PC-3 (cell line): ENCODE results near the gene CDC20B. TPM values are rescaled to one million over a fixed set of nuclear protein-coding genes. Genes with fewer than 3 reads are reported as not detected.

Source experiments
- ATAC-seq: fragments of 200-7000 bp; cut with Tn5 transposase; 2 replicates; pipeline ENCODE4 v1.9.1; 2020; ENCODE audit warnings: mild to moderate bottlenecking, moderate library complexity
- BruUV-seq: library from RNA; stranded (reverse); fragments of 400-500 nt; replicated peaks from 2 replicates; lab custom pipeline; 2021; lab: Mats Ljungman, UMichigan
- CTCF ChIA-PET: fragments of 300-600 bp; sonication (Branson Sonifier 250); formaldehyde crosslinking; loops from one replicate; lab custom pipeline; 2022; ENCODE audit warnings: antibody characterized with exemption; lab: Charles Lee
- POLR2A ChIA-PET: fragments of 300-600 bp; sonication (Branson Sonifier 250); formaldehyde crosslinking; loops from one replicate; lab custom pipeline; 2022; ENCODE audit warnings: antibody characterized with exemption; ENCODE audit not compliant: unreplicated experiment; lab: Charles Lee
- DNase-seq: peaks from one replicate; pipeline ENCODE4 v3.0.0-alpha.2; 2015
- H2AFZ ChIP-seq: fragments of 300-600 bp; sonication (generic); 2 replicates; pipeline ENCODE4 v1.6.0; 2016; ENCODE audit warnings: antibody characterized with exemption, low read length
- H3F3A ChIP-seq: fragments of 300-600 bp; sonication (generic); one replicate; pipeline ENCODE4 v1.6.0; 2017; ENCODE audit warnings: antibody characterized with exemption, low read length, control low read depth, mild to moderate bottlenecking; ENCODE audit not compliant: unreplicated experiment
- H3K27ac ChIP-seq: fragments of 300-600 bp; sonication (generic); 2 replicates; pipeline ENCODE4 v1.5.1; 2016; ENCODE audit warnings: mild to moderate bottlenecking, low read length
- H3K27me3 ChIP-seq: fragments of 300-600 bp; sonication (generic); 2 replicates; pipeline ENCODE4 v1.6.1; 2016; ENCODE audit warnings: low read length, mixed read lengths
- H3K36me3 ChIP-seq: fragments of 300-600 bp; sonication (generic); 2 replicates; pipeline ENCODE4 v1.6.1; 2016; ENCODE audit warnings: low read depth, mixed run types, low read length, mixed read lengths
- H3K4me1 ChIP-seq: fragments of 300-600 bp; sonication (generic); 2 replicates; pipeline ENCODE4 v1.5.1; 2016; ENCODE audit warnings: low read length; ENCODE audit not compliant: insufficient read depth
- H3K4me2 ChIP-seq: fragments of 300-600 bp; sonication (generic); 2 replicates; pipeline ENCODE4 v1.6.0; 2016; ENCODE audit warnings: low read length
- H3K4me3 ChIP-seq: fragments of 300-600 bp; sonication (generic); 2 replicates; pipeline ENCODE4 v1.5.1; 2016; ENCODE audit warnings: mild to moderate bottlenecking, low read length, mixed read lengths
- H3K79me2 ChIP-seq: fragments of 300-600 bp; sonication (generic); 2 replicates; pipeline ENCODE4 v1.6.1; 2017; ENCODE audit warnings: low read length, mixed read lengths
- H3K9ac ChIP-seq: fragments of 300-600 bp; sonication (generic); 2 replicates; pipeline ENCODE4 v1.6.0; 2016; ENCODE audit warnings: mild to moderate bottlenecking, low read length
- H3K9me2 ChIP-seq: fragments of 300-600 bp; sonication (generic); replicated peaks from 2 replicates; pipeline ENCODE4 v1.6.1; 2016; ENCODE audit warnings: mixed run types, low read length, mixed read lengths
- H3K9me3 ChIP-seq: fragments of 300-600 bp; sonication (generic); 2 replicates; pipeline ENCODE4 v1.6.1; 2016; ENCODE audit warnings: low read length, mixed read lengths
- H4K20me1 ChIP-seq: fragments of 300-600 bp; sonication (generic); 2 replicates; pipeline ENCODE4 v1.6.1; 2016; ENCODE audit warnings: low read length, mixed read lengths
- EZH2 ChIP-seq: fragments of 300-600 bp; sonication (generic); IDR thresholded peaks from one replicate; pipeline ENCODE4 v1.6.1; 2017; ENCODE audit warnings: antibody characterized with exemption, mild to moderate bottlenecking, low read length; ENCODE audit not compliant: unreplicated experiment
- EZH2phosphoT487 ChIP-seq: fragments of 300-600 bp; sonication (generic); IDR thresholded peaks from 2 replicates; pipeline ENCODE4 v1.6.1; 2018; ENCODE audit warnings: mild to moderate bottlenecking, antibody characterized with exemption, low read length, borderline replicate concordance
- intact Hi-C: fragments of 100-400 bp; cut with micrococcal nuclease; formaldehyde crosslinking; loops from 2 replicates; pipeline ENCODE4 v1.9.0; 2023
- total RNA-seq: library from RNA; depleted of rRNA; stranded (reverse); fragments of >200 nt; gene quantifications from 2 replicates; pipeline ENCODE4 v1.2.3, GENCODE V29; 2014
- TF ChIP-seq, protein P1 (sequence below): fragments of 300-600 bp; sonication (generic); conservative IDR thresholded peaks from 2 replicates; pipeline ENCODE4 v1.5.1; 2017; ENCODE audit warnings: antibody characterized with exemption, low read depth, mild to moderate bottlenecking, low read length

Gene CDC20B
- total RNA-seq, 1 experiment from 2014 or later = not detected

DNA sequence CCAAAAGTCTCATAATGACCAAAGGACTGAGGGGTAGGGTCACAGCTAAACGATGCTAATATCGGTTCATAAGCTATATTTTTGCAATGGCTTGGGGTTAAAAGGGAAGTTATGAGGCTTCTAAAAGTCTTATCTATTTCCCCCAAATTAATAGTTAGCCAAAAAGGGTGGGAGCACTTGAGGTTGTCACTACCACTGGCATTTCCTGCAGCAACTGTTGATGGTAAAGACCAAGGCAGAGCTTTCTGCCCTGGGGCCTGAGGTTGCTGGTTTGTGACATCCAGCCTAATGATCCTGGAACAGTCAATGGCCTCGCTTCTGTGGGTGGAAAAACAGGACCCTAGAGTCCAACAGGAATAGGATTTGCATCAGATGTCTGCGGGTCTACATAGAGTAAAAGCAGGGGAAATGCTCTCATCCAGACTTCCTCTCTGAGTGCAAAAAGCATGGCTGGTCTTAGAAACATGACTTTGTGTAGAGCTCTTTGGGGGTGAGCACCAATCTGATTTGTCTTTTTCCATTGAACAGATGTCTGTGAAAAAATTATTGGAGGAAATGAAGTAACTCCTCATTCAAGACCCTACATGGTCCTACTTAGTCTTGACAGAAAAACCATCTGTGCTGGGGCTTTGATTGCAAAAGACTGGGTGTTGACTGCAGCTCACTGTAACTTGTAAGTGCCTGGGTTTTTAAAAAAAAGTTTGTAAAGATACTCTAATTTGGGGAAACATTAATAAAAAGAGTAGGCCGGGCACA, 67.9 kb downstream of the CDC20B start:
- Histone ChIP-seq H3K9me2 (no peaks in the 10 kb centered on the region), H3K4me3 (no peak overlapping the region), H3K27ac (no peak overlapping the region), H3K79me2 (no peaks in the 10 kb centered on the region), H3K27me3 (no peaks in the 10 kb centered on the region), H4K20me1 (no peaks in the 10 kb centered on the region), H3K9ac (no peak overlapping the region), H2AFZ (no peak overlapping the region), H3K9me3 (no peaks in the 10 kb centered on the region), H3K4me1 (no peaks in the 10 kb centered on the region), H3K4me2 (no peak overlapping the region), H3K36me3 (no peaks in the 10 kb centered on the region), H3F3A (no peaks in the 10 kb centered on the region)
- no peak for ATAC-seq
- POLR2A ChIA-PET = no interaction called here
- TF ChIP-seq, protein P1, sequence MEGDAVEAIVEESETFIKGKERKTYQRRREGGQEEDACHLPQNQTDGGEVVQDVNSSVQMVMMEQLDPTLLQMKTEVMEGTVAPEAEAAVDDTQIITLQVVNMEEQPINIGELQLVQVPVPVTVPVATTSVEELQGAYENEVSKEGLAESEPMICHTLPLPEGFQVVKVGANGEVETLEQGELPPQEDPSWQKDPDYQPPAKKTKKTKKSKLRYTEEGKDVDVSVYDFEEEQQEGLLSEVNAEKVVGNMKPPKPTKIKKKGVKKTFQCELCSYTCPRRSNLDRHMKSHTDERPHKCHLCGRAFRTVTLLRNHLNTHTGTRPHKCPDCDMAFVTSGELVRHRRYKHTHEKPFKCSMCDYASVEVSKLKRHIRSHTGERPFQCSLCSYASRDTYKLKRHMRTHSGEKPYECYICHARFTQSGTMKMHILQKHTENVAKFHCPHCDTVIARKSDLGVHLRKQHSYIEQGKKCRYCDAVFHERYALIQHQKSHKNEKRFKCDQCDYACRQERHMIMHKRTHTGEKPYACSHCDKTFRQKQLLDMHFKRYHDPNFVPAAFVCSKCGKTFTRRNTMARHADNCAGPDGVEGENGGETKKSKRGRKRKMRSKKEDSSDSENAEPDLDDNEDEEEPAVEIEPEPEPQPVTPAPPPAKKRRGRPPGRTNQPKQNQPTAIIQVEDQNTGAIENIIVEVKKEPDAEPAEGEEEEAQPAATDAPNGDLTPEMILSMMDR = no peak
- TF ChIP-seq EZH2phosphoT487 = no peak
- intact Hi-C loops = no loop called here
- CTCF ChIA-PET = no interaction called here
- DNase-seq = no peak
- no TSS peak for BruUV-seq

DNA sequence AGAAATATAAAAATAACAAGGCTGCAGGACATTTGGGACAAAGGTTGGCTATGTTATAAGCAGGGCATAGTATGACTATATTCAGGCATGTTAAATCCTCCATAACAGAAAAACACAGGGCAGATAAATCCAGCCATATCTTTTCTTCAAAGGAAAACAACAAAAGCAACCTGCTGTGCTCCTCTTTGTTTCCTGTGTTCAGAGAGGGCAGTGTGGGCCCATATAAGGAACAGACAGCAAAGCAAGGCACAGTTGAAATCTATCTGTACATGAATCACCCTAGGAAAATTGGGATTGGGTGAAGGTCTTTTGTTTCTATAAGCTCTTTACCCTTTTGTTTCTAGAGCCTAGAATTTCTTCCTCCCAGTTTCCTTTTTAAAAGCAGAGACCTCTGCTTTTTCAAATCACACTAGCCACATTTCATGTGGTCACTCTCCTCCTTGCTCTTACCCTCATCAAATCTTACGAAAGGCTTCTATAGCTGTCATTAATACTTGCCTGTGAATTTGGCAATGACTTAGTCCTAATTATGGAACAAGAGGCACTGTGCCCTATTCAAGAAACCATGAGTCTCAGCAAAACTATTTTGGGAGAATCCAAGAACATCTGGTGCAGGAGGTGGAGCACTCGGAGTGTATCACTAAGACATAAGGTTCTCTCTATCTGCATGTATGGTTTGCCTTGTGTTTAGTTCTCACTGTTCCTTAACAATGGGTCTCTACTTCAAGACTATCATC, 68.8 kb downstream of the CDC20B start:
- Histone ChIP-seq H4K20me1 (no peaks in the 10 kb centered on the region), H3K4me1 (no peaks in the 10 kb centered on the region), H3K9me3 (no peaks in the 10 kb centered on the region), H3K36me3 (no peaks in the 10 kb centered on the region), H2AFZ (no peak overlapping the region), H3K79me2 (no peaks in the 10 kb centered on the region), H3K9me2 (no peaks in the 10 kb centered on the region), H3K27me3 (no peaks in the 10 kb centered on the region), H3K4me2 (no peak overlapping the region), H3K27ac (no peak overlapping the region), H3K9ac (no peak overlapping the region), H3K4me3 (no peak overlapping the region), H3F3A (no peaks in the 10 kb centered on the region)
- intact Hi-C loops = no loop called here
- ChIA-PET CTCF (no interaction called here), POLR2A (no interaction called here)
- DNase-seq (no peak), ATAC-seq (no peak)
- no TSS peak for BruUV-seq
- TF ChIP-seq, protein P1 = no peak
- TF ChIP-seq EZH2phosphoT487 (no peak), EZH2 (no peak)

- Histone ChIP-seq H3K27ac (no peak within 1 kb of the TSS), H2AFZ (no peak within 1 kb of the TSS), H3K9me2 (no peaks in the 10 kb centered on the region), H3F3A (no peaks in the 10 kb centered on the region), H3K4me3 (no peak within 1 kb of the TSS), H3K4me1 (no peaks in the 10 kb centered on the region), H3K9me3 (no peaks in the 10 kb centered on the region), H3K9ac (no peak within 1 kb of the TSS), H3K4me2 (no peak within 1 kb of the TSS), H3K36me3 (no peaks in the 10 kb centered on the region), H4K20me1 (no peaks in the 10 kb centered on the region), H3K27me3 (no peaks in the 10 kb centered on the region), H3K79me2 (no peaks in the 10 kb centered on the region)
- BruUV-seq = no TSS peak
- ChIA-PET POLR2A (no interaction called here), CTCF (no interaction called here)
- DNase-seq (no peak), ATAC-seq (no peak)
- TF ChIP-seq EZH2 (no peak), EZH2phosphoT487 (no peak)
- TF ChIP-seq, protein P1 = no peak
- intact Hi-C loops = no loop called here
Measured at GRCh38 chr5:55102348-55102747, 70.6 kb downstream of the CDC20B start, which contains the start of gene GZMA. GZMA (plus strand) TSS chr5:55102646; CDS start chr5:55102683, 37 bp downstream.
